Right ventricle myocardium inferior (tissue), 1 donor: Measurements from ENCODE around the gene CCDC120. TPM values are rescaled to one million over a fixed set of nuclear protein-coding genes. Genes with fewer than 3 reads are reported as not detected.

ENCODE experiments used
- ATAC-seq: fragments of 200-7000 bp; cut with Tn5 transposase; one replicate; pipeline ENCODE4 v1.9.1; 2020; ENCODE audit warnings: mild to moderate bottlenecking, moderate library complexity
- DNase-seq: peaks from one replicate; pipeline ENCODE4 v3.0.0; 2021; ENCODE audit errors: missing footprints
- intact Hi-C: fragments of 100-400 bp; cut with DNase I; formaldehyde crosslinking; loops from one replicate; pipeline ENCODE4 v1.11.0; 2022
- long read RNA-seq: library from polyadenylated mRNA; unstranded; transcript quantifications from one replicate; pipeline ENCODE4 v2.0.0, GENCODE V29; 2021
- total RNA-seq: library from RNA; stranded (reverse); fragmentation: NEBNext Ultra II Directional; extraction: Animal tissue kit (Norgen Biotek cat#: 25700); gene quantifications from one replicate; pipeline ENCODE4 v1.2.1, GENCODE V29; 2021
- donor health status: DM: no; HTN: yes; CAD: no; lungs with severe emphysema.

The CCDC120 gene, protein sequence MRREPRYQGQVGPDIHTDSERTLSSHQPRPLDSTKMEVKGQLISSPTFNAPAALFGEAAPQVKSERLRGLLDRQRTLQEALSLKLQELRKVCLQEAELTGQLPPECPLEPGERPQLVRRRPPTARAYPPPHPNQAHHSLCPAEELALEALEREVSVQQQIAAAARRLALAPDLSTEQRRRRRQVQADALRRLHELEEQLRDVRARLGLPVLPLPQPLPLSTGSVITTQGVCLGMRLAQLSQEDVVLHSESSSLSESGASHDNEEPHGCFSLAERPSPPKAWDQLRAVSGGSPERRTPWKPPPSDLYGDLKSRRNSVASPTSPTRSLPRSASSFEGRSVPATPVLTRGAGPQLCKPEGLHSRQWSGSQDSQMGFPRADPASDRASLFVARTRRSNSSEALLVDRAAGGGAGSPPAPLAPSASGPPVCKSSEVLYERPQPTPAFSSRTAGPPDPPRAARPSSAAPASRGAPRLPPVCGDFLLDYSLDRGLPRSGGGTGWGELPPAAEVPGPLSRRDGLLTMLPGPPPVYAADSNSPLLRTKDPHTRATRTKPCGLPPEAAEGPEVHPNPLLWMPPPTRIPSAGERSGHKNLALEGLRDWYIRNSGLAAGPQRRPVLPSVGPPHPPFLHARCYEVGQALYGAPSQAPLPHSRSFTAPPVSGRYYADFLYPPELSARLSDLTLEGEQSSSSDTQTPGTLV
- 1.4 TPM for total RNA-seq
- long read RNA-seq, partial matches to known transcripts, result 0 of 1 reads
- long read RNA-seq, other reads (novel, unspliced or antisense), result 1 of 1 reads

DNA sequence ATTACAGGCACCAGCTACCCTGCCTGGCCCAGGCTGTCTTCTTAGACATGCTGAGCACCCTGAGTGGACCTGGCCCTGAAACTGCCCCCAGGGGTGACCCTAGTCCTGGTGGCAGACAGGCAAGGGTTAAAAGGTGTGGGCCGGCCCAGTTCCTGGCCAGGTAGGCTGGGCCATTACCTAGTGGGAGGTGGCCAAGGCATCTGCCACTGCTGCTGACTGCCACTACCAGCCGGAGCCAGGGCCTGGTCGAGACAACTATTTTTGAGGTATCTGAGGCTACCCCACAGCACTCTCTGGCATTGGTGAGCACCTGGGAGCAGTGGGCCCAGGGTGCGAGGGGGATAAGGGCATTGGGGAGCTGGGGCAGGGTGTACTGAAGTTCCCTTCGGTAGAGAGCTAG is at the start of gene CCDC120:
TSS of gene CCDC120 (plus strand) at position 206 of the 400 bp plus-strand sequence. CDS start 3,043 bp downstream, outside the sequence.
- DNase-seq (no peak), ATAC-seq (no peak)
- intact Hi-C loops, result no loop called here

DNA sequence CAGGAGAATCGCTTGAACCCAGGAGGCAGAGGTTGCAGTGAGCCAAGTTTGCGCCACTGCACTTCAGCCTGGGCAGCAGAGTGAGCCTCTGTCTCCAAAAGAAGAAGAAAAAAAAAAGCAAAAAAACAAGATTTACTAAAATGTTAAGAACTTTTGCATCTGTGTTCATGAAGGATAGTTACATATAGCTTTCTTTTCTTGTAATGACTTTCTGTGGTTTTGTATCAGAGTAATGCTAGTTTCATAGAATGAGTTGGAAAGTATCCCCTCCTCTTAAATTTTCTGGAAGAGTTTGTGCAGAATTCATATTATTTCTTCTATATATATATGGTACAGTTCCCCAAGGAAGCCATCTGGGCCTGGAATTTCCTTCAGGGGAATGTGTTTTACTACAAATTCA is 39.7 kb upstream of the CCDC120 start:
- DNase-seq (no peak), ATAC-seq (no peak)
- intact Hi-C loops, result no loop called here

DNA sequence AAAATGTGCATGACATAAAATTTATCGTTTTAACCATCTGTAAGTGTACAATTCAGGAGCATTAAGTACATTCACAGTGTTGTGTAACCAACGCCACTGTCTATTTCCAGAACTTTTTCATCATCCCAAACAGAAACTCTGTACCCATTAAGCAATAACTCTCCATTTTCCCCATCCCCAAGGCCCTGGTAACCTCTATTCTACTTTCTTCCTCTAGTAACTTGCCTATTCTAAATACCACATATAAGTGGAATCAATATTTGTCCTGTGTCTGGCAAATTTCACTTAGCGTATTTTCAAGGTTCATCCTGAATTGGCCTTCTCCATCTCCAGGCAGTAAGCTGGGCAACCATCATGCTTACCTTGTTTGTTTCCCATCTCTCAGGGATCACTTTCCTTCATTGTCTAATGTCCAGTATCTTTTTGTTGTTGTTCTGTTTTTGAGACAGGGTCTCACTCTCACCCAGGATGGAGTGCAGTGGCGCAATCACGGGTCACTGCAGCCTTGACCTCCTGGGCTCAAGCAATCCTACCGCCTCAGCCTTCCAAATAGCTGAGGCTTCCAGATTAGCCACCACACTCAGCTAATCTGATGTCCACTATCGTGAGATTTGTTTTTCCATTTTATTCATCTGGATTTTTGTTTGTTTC is 39.1 kb upstream of the CCDC120 start:
- ATAC-seq (no peak), DNase-seq (no peak)
- intact Hi-C loops, result no loop called here

DNA sequence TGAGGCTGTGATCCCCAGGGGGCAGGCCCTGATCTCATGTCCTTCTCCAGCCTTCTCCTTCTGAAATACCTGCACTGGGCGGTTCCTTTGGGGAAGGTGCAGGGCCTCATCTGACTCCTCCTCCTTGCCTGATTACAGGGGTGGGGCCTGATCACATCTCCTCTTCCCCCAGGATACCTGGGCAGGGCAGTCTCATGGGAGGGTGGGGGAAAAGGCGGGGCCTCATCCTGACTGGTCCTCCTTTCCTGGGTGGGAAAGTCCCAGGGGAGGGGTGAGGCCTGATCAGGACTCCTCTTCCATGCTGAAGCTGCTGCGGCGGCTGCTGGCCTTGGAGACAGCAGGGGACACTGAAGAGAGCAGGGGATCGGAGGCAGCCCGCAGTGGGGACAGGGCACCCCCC is 28.9 kb upstream of the CCDC120 start:
- intact Hi-C loops, result loop anchor here (10.0 kb wide), 1 partner anchor 45 kb away; no protein-coding TSS in a partner anchor
- DNase-seq (no peak), ATAC-seq (no peak)

DNA sequence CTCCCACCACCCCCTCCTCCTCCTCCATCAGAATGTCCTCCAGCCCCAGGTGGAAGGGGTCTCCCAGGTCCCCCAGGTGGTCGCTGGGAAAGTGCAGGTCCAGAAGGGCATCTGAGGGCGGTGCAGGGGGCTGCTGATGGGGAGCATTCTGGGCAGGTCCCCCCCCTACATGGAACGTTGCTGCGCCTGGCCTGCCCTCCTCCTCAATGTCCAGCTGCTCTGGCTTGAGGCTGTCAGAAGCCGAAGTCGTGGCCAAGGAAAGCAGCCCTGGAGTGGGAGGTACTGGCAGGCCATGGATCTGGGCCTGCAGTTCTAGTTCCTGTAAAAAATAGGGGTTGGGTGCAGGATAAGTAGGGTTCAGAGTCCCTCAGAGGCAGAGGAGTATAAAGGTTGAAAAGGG is 28.5 kb upstream of the CCDC120 start:
- no peak for DNase-seq
- no peak for ATAC-seq
- intact Hi-C loops, result loop anchor here (10.0 kb wide), 1 partner anchor 45 kb away; no protein-coding TSS in a partner anchor

DNA sequence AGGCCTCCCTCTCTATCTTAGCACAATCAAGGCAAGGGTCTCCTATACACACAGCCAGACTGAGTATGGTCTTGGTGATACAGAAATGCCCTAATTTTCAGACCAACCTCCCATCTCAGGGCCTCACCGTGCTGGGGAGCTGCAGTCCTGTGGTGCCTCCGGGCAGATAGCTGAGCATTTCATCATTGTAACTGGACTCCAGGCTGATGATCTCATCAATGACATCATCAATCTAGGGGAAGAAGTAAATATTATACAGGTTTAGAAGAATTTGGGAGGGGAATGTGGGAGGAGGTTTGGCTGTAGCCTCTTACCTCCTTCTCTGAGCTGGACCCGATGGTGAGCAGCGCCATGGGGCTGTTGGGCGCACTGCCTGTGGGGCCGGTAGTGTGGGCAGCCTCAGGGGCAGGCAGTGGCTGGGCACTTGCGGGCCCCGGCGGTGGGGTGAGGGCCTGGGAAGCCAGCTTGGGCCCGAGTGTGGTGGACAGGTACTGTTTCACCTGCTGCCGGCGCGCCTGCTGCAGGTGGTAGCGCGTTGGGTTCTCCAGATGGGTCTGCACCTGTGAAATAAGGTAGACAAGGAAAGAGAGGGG is 20.8 kb upstream of the CCDC120 start:
- ATAC-seq (no peak), DNase-seq (no peak)
- intact Hi-C loops, result loop anchor here (10.0 kb wide), 1 partner anchor 53 kb away; no protein-coding TSS in a partner anchor

DNA sequence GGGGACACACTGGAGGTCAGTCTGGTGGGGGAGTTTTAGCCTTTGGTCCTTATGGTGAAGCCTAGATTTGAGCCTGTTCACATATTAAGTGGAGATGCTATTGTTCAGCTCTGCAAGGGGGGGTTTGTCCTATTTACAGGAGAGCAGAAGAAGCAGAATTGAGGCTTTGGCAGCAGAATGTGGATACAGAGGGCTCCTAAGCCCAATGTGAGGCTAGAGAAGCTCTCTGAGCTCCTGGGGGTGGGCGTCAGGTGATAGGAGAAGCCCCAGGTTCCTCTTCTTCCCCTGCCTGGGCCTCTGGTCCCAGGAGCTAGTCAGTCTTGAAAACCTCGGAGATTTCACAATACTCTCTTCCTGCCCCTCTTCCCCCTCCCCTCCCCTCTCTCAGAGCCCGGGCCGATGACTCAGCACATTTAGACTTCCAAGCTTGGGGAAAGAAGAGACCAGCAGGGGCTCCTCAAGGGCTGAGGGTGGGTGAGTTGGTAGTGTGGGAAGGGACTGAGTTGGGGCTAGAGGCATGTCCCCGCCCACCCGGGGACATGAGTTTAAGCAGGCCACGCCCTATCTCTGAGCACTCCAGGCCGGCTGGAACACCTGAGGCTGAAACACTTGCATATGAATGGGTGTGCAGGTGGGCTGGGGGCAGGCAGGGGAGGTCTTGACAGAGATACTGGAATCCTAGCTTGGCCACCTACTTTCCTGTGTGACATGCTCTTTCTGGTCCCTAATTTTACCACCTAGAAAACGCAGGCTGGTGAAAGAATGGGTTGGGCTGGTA is 19.0 kb upstream of the CCDC120 start:
- DNase-seq (peak; percentile 82), ATAC-seq (peak; percentile 26)
- intact Hi-C loops, result loop anchor here (5.0 to 10.0 kb wide), 3 partner anchors 37 to 82 kb away; partner anchors contain the start of genes GRIPAP1 and OTUD5

DNA sequence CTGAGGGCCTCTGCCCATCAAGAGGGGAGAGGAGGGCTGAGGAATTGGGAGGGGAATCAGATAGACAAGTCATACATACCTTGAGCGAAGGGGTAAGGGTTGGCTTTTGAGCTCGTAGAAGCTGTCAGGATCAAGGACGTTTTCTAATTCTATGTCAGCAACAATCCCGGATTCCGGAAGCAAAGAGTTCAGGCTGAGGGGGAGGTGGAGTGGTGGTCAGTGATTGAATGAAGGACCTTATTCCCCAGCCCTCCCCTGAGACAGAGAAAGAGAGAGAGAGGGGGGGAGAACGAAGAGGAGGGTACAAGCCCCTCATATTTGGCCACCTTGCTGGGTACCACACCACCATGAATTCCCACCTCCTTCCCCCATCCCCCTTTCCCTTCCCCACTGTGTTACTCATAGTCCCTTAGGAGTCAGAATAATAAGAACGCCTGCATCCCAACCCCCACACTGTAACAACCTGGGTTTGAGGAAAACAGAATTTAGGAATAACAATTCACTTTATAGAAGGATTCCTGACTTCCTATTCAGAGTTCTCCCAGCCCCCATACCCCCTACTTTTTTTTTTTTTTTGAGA is 18.3 kb upstream of the CCDC120 start:
- DNase-seq, result no peak
- intact Hi-C loops, result loop anchor here (5.0 kb wide), 2 partner anchors 38 to 83 kb away; partner anchors contain the start of genes GRIPAP1 and OTUD5
- no peak for ATAC-seq

DNA sequence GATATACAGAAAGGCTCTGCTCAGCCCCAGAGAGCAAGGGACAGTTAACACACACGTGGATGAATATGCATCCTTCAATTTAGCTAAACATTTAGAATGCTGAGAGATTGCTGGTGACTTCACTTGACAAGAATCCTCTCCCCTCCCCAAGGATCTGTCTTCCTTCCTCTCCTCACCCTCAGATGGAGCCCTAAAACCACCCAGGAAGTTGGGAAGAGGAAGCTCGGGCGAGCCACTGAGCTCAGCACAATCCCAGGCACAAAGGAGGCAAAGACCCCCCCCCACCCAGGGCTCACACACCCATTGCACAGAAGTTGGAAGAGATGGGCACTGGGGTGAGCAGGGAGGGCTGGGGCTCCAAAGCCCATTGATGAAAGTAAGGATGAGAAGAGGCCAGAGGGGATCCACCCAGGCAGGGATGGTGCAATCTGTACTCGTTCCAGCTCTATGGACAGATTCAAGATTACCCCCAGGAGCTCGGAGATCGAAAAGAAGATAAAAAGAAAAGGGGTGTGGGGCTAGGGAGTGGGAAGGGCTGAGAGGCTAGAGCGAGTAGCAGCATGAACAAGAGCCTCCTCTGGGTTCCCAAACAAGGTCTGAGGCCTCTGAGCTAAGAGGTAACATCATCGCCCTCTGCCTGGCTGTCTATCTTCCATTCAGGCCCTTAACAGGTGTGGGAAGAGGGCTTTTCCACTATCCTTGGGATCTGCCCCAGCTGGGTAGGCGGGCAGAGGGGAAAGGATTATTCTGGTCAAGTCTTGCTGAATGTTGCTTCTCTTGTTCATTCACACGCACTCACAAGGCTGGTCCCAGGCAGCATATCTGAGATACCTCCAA is 16.8 kb upstream of the CCDC120 start:
- intact Hi-C loops, result loop anchor here (5.0 kb wide), 2 partner anchors 40 to 85 kb away; partner anchors contain the start of genes GRIPAP1 and OTUD5
- DNase-seq, result no peak
- ATAC-seq, result no peak

DNA sequence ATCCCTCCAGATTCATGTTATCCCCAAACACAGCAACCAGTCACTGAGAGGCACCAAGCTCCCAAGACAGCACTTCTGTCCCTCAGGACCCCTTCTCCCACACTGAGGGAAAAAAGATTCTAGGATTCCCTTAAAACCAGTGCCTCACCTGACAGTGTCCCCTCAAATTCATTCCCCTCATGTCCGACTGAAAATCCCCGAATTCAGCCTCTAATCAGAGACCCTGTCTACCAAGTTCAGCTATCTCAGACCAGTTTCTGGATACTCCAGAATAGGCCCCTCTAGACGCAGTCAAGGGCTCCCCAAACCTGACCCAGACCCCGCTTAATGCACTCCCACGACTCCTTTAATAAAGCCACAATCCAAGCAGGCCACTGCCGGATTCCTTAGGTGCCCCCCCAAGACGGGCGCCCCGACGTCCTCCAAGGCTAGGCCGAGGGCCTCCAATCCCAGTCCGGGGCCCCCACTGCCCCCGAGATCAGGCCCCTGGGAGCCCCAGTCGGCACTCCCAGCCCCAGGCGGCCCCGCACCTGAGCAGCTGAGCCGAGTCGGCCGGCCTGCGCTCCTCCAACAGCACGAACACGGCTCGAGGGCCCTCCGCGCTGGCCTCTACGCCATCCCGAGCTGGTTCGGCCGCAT is 16.1 kb upstream of the CCDC120 start:
- ATAC-seq, result no peak
- DNase-seq, result no peak
- intact Hi-C loops, result loop anchor here (5.0 kb wide), 2 partner anchors 40 to 85 kb away; partner anchors contain the start of genes GRIPAP1 and OTUD5

DNA sequence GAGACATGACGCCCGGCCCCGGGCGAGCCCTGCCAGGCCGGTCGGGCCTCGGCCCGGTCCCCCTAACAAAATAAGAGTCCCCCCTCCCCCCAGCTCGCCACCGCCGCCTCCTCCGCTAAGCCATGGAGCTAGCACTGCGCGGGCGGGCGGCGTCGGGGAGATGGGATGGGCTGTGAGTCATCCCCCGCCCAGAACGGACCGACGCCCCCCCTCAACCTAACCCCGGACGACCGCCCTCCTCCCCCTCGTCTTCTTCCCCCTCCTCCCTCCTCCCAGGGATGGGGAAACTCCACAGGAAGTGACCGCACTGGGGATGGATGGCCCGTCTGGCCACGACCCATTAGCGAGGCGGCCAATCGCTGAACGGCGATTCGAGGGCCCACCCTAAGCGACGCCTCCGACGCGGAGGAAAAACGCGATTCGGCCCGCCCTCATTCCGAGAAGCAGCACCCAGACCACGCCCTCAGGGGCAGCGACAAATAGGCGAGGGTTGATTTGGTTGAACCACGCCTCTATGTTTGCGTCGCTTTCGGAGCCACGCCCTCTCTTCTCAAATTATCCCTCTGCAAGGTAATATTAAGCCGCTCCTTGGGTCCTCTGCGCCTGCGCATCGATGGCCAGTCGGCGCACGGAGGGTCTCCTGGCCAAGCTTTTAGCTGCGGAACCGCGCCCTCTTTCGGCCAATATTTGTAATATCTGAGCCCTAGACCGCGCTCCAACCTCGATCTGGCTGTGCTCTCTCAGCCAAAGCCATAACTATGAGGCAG is 15.4 kb upstream of the CCDC120 start, which contains the start of gene TFE3:
TSS of gene TFE3 (minus strand) at position 138 of the 767 bp plus-strand sequence. CDS start at position 7, 131 bp downstream.
- intact Hi-C loops, result loop anchor here (5.0 kb wide), 2 partner anchors 41 to 86 kb away; partner anchors contain the start of genes GRIPAP1 and OTUD5
- peak; percentile 99 for DNase-seq
- peak; percentile 94 for ATAC-seq

DNA sequence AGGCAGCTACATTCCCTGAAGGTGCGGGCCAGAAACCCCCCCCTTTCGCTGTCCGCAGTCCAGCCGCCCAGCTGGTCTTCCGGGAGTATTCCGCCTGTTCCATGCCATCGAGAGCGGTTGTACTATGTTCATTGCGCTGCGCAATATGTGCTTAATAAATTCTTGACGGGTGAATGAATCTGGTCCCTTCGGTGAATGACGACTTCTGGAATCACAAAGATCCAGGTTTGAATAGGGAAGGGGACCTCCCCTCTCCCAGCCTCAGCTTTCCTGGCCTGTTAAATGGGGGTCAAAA is 14.9 kb upstream of the CCDC120 start:
- intact Hi-C loops, result loop anchor here (5.0 kb wide), 2 partner anchors 42 to 87 kb away; partner anchors contain the start of genes GRIPAP1 and OTUD5
- ATAC-seq (no peak), DNase-seq (no peak)

DNA sequence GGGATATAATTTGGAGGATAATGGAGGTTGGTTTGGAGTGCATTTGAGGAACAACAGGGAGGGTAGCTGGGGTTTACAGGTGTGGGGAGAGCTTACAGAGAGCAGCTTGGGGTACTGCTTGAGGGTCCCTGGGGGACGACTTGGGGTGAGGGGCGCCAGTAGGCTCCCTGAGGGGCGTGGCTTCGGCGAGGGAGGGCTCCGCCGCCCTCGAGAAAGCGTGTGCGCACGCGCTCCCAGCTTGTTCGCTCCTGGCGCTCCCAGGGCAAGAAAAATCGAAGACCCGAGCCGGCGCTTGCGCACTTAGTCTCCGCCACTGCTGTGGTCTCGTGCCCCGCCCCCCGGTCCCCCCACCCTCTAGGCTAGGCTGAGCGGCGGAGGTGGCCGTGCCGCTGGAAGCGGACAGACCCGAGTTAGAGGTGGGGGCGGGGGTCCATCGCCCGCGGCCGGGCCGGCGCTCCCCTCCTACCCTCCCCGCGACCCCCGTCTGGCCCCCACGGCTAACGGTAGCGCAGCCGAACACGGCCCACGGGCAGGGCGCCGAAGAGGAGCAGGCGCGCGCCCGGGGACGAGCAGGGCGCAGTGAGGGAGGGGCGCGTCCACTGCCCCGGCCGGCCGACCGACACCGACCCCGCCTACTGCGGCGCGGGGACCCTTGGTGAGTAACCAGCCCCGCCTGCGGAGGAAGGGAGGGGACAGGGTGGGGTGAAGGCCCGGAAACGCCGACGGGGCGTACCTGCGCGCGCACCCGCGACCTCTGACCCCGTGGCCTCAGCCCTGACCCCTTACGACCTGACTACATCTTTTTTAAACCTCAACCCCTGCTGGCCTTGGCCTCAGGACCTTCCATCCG is 5.4 kb upstream of the CCDC120 start:
- DNase-seq, result no peak
- peak; percentile 78 for ATAC-seq
- intact Hi-C loops, result no loop called here

DNA sequence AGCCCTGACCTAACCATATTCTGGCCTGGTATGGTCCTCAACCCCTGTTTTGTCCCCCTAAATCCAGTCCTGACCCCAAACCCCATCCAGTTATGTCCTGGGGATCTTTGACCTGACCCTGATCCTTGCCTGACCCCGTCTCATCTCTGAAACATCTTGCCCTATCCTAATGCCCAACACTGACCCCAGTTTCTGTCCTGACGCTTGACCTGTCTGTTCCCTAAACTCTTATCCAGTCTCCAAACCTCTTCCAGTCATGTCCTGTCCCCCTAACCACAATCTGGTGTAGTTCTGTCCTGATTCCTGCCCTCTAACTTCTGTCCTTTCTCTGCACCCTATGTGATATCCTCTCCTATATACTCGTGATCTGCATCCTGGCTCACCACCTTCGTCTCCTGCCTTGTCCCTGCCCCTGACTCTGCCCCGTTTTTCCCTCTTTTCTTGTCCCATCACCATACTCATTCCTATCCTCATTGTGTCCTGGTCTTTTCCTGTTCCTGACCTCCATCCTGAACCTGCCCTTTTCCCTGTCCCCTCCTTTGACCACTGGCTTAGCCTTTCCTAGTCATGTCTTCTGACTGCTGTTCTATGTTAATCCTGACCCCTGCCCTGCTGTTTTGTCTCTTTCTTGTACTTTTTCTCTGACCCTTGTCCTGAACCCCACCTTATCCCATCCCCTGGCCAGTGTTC is 4.6 kb upstream of the CCDC120 start:
- intact Hi-C loops, result no loop called here
- no peak for DNase-seq

More for the DNA sequence above, 4.6 kb upstream of the CCDC120 start:
- ATAC-seq, result no peak
